ENCODE results near the gene CDH12. TPM values are rescaled to one million over a fixed set of nuclear protein-coding genes. Genes with fewer than 3 reads are reported as not detected.
"Not testable (repeated sequence)": the region's sequence is repeated elsewhere in the genome, so short reads cannot be mapped to it uniquely, and the experiment has no call there.

CDH12 gene
- polyA plus RNA-seq, 2 of the 4 experiments (the other 2 are of a cell fraction): 0.04 TPM; not detected in 1

DNA sequence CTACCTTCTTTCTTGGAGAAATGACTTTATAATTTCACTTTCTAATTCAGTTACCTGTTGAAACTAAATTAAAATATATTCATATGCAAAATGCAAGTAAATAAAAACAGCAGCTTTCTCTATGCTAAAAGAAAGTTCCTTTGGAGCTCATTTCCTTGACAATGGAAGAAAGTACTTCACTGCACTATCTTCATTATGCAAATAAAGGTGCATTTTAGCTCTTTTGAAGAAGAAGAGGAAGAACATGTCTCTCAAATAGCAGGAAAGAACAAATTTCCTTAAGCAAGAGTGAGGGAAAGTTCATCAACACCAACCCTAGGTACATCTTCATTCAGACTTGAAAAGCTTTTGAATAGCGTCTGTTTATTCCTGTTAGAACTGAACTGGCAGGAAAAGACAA, 901.6 kb downstream of the CDH12 start:
- H3K4me1 ChIP-seq; ATAC-seq; DNase-seq (ENCODE audit: low read depth in 1 of 2, low spot score in 1 of 2); H3K27ac ChIP-seq; CTCF ChIA-PET; H3K4me3 ChIP-seq; POLR2A ChIA-PET; FAIRE-seq; H3K9me3 ChIP-seq; H3K4me2 ChIP-seq: not testable (repeated sequence)
- WGBS (ENCODE audit: missing lambda C conversion rate): 0% methylated on average over 1 of the region's 1 CpG

DNA sequence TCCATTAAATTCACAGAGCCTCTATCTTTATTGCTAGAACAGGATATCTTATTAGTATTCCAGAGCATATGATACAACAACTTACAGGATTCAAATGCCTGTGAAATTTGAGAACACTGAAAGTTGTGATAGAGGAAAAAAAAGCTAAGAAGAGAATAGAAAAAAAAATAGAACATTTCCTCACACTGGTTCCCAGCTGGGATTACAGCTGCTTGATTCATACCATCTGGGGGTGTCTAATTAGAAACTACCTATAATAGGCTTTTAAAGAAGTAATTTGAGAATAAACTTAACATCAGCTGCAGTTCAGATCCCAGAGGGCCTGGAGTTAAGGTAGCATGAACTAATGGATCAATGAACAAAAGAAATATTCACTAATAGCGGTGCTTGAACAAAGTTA, 922.0 kb downstream of the CDH12 start:
- FAIRE-seq (no peak), ATAC-seq (no peak), DNase-seq (ENCODE audit: low read depth in 1 of 2, low spot score in 1 of 2) (no peak)
- 0% methylated on average over 1 of the region's 1 CpG for WGBS (ENCODE audit: missing lambda C conversion rate)
- no peak overlapping the region for H3K4me3 ChIP-seq
- ChIA-PET POLR2A (no interaction called here), CTCF (interaction anchor here (0.6 kb wide), 1 partner anchor 15 kb away, joined by 4 read pairs; no protein-coding TSS in a partner anchor)
- H3K27ac ChIP-seq: no peak overlapping the region
- H3K4me2 ChIP-seq: no peak overlapping the region
- H3K4me1 ChIP-seq: no peaks in the 10 kb centered on the region
- H3K9me3 ChIP-seq: no peaks in the 10 kb centered on the region
- TF ChIP-seq SMC3 (IDR thresholded peaks at IDR 0.05) (no peak), NFE2L2 (conservative IDR thresholded peaks at IDR 0.05; ENCODE audit: low read length) (no peak), RARB (CRISPR knock-in tag; IDR thresholded peaks at IDR 0.05) (no peak), HDAC2 (IDR thresholded peaks at IDR 0.05) (no peak), BHLHE40 (IDR thresholded peaks at IDR 0.05; ENCODE audit: low read depth, low read length) (no peak), ZNF302 (CRISPR knock-in tag; IDR thresholded peaks at IDR 0.05) (no peak), MAZ (IDR thresholded peaks at IDR 0.05; ENCODE audit: borderline replicate concordance, low read depth, low read length) (no peak), SREBF2 (IDR thresholded peaks at IDR 0.05) (no peak), ESRRA (IDR thresholded peaks at IDR 0.05; ENCODE audit: borderline replicate concordance, low read length) (no peak)
- TF ChIP-seq, protein P1, sequence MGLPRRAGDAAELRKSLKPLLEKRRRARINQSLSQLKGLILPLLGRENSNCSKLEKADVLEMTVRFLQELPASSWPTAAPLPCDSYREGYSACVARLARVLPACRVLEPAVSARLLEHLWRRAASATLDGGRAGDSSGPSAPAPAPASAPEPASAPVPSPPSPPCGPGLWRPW (IDR thresholded peaks at IDR 0.05): no peak

DNA sequence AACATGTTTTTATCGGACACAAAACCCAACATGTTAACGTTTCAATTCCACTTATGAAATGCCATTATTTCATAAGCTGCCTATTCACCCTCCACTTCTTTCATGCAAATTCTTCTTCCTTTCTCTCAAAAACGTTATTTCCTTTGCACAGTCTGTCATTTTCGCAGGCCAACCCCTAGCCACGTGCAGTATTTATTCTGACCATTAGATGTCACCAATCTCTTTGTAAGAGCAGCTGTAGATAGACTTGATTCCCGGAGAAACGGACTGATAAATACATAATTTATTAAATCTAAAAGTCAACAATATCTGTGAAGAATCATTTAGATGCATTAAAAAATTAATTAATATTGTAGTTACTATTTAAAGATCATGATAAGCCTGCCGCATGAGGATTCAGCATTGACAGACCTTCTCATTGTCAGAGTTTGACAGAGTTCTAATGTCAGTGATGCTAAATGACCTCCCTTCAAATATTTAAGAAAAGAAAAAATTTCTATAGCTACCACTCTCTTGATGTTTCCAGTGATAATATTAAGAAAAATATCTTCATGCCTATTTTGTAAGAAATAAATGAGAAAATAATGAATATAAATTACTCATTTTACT, 933.6 kb downstream of the CDH12 start:
- POLR2A ChIA-PET: no interaction called here
- CTCF ChIA-PET: interaction anchor here (0.8 to 1.4 kb wide), 2 partner anchors 9 to 12 kb away, joined by 3 to 5 read pairs; no protein-coding TSS in a partner anchor
- TF ChIP-seq, protein P2, sequence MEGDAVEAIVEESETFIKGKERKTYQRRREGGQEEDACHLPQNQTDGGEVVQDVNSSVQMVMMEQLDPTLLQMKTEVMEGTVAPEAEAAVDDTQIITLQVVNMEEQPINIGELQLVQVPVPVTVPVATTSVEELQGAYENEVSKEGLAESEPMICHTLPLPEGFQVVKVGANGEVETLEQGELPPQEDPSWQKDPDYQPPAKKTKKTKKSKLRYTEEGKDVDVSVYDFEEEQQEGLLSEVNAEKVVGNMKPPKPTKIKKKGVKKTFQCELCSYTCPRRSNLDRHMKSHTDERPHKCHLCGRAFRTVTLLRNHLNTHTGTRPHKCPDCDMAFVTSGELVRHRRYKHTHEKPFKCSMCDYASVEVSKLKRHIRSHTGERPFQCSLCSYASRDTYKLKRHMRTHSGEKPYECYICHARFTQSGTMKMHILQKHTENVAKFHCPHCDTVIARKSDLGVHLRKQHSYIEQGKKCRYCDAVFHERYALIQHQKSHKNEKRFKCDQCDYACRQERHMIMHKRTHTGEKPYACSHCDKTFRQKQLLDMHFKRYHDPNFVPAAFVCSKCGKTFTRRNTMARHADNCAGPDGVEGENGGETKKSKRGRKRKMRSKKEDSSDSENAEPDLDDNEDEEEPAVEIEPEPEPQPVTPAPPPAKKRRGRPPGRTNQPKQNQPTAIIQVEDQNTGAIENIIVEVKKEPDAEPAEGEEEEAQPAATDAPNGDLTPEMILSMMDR (IDR thresholded peaks at IDR 0.05): peak; percentile 55
- TF ChIP-seq FOSB (CRISPR knock-in tag; IDR thresholded peaks at IDR 0.05): no peak
- TF ChIP-seq RAD21 (conservative IDR thresholded peaks at IDR 0.05 in 1 of 2, IDR thresholded peaks at IDR 0.05 in 1 of 2): peak; percentile 53 to 64; a peak in 4 of 5 replicates
- TF ChIP-seq SMC3 (IDR thresholded peaks at IDR 0.05): peak; percentile 37; the same call in 2 of the 3 replicates
- no peak overlapping the region for H3K27ac ChIP-seq
- no peak overlapping the region for H3K4me3 ChIP-seq
- H3K4me2 ChIP-seq: no peak overlapping the region
- H3K4me1 ChIP-seq: no peaks in the 10 kb centered on the region
- WGBS (ENCODE audit: missing lambda C conversion rate): 2% methylated on average over 8 of the region's 8 CpGs
- FAIRE-seq: no peak
- peak; percentile 64 to 78; a peak in 5 of 6 replicates for ATAC-seq
- no peaks in the 10 kb centered on the region for H3K9me3 ChIP-seq
- peak; percentile 24 to 48 for DNase-seq (ENCODE audit: low read depth in 1 of 2, low spot score in 1 of 2)

DNA sequence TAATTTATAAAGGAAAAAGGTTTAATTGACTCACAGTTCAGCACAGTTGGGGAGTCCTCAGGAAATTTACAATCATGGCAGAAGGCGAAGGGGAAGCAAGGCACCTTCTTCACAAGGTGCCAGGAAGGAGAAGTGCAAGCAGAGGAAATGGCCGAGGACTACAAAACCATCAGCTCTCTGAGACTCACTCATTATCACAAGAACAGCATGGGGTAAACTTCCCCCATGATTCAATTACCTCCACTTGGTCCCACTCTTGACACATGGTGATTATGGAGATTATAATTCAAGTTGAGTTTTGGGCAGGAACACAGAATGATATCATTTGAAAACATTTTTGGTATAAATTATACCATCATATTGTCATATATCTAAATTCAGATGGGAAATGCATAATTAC, 934.7 kb downstream of the CDH12 start:
- WGBS (ENCODE audit: missing lambda C conversion rate): 4% methylated on average over 2 of the region's 2 CpGs
- Histone ChIP-seq H3K4me3 (no peak overlapping the region), H3K9me3 (no peaks in the 10 kb centered on the region), H3K4me1 (no peaks in the 10 kb centered on the region), H3K27ac (no peak overlapping the region), H3K4me2 (no peak overlapping the region)
- POLR2A ChIA-PET: no interaction called here
- CTCF ChIA-PET: interaction anchor here (0.8 kb wide), 1 partner anchor 8 kb away, joined by 3 read pairs; no protein-coding TSS in a partner anchor
- no peak for DNase-seq (ENCODE audit: low read depth in 1 of 2, low spot score in 1 of 2)
- no peak for ATAC-seq
- TF ChIP-seq, protein P3, sequence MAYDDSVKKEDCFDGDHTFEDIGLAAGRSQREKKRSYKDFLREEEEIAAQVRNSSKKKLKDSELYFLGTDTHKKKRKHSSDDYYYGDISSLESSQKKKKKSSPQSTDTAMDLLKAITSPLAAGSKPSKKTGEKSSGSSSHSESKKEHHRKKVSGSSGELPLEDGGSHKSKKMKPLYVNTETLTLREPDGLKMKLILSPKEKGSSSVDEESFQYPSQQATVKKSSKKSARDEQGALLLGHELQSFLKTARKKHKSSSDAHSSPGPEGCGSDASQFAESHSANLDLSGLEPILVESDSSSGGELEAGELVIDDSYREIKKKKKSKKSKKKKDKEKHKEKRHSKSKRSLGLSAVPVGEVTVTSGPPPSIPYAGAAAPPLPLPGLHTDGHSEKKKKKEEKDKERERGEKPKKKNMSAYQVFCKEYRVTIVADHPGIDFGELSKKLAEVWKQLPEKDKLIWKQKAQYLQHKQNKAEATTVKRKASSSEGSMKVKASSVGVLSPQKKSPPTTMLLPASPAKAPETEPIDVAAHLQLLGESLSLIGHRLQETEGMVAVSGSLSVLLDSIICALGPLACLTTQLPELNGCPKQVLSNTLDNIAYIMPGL (CRISPR knock-in tag; IDR thresholded peaks at IDR 0.05; ENCODE audit: borderline replicate concordance): no peak
- no peak for TF ChIP-seq RARB (CRISPR knock-in tag; IDR thresholded peaks at IDR 0.05)
- no peak for TF ChIP-seq HDAC2 (IDR thresholded peaks at IDR 0.05)
- TF ChIP-seq BHLHE40 (IDR thresholded peaks at IDR 0.05; ENCODE audit: low read depth, low read length): no peak
- no peak for TF ChIP-seq HOXB13 (CRISPR knock-in tag; IDR thresholded peaks at IDR 0.05; ENCODE audit: low read depth)
- TF ChIP-seq, protein P1 (IDR thresholded peaks at IDR 0.05): no peak
- TF ChIP-seq, protein P4, sequence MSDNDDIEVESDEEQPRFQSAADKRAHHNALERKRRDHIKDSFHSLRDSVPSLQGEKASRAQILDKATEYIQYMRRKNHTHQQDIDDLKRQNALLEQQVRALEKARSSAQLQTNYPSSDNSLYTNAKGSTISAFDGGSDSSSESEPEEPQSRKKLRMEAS (IDR thresholded peaks at IDR 0.05): no peak
- TF ChIP-seq PHF8 (IDR thresholded peaks at IDR 0.05; ENCODE audit: borderline replicate concordance, low read depth): no peak
- TF ChIP-seq RFX5 (IDR thresholded peaks at IDR 0.05): no peak
- FAIRE-seq: no peak
